Measurements from ENCODE around the gene SIM1. TPM values are rescaled to one million over a fixed set of nuclear protein-coding genes. Genes with fewer than 3 reads are reported as not detected.

SIM1 gene
- total RNA-seq, 1 donor from 2014 or later = not detected

GRCh38 chr6:100433726-100434435 is 30.8 kb downstream of the SIM1 start:
- no peak for TF ChIP-seq CTCF (IDR thresholded peaks at IDR 0.05)
- no peak for DNase-seq (ENCODE audit: low spot score in 2 of 2)
- H3K36me3 ChIP-seq = no peaks in the 10 kb centered on the region
- no peak overlapping the region for H3K4me3 ChIP-seq
- H3K27me3 ChIP-seq = no peaks in the 10 kb centered on the region
- intact Hi-C loops (cut with DNase I) = no loop called here
- no peaks in the 10 kb centered on the region for H3K4me1 ChIP-seq
- H3K9me3 ChIP-seq = no peaks in the 10 kb centered on the region
- no peak overlapping the region for H3K27ac ChIP-seq

- H3K27me3 ChIP-seq = no peaks in the 10 kb centered on the region
- intact Hi-C loops (cut with DNase I) = no loop called here
- H3K27ac ChIP-seq = no peak overlapping the region
- H3K4me1 ChIP-seq = no peaks in the 10 kb centered on the region
- H3K9me3 ChIP-seq = no peaks in the 10 kb centered on the region
- H3K36me3 ChIP-seq = no peaks in the 10 kb centered on the region
- no peak for DNase-seq (ENCODE audit: low spot score in 2 of 2)
- no peak overlapping the region for H3K4me3 ChIP-seq
- no peak for TF ChIP-seq CTCF (IDR thresholded peaks at IDR 0.05)
These were observed 32.6 kb downstream of the SIM1 start for GRCh38 chr6:100432136-100432535.

GRCh38 chr6:100430962-100431361 is 33.8 kb downstream of the SIM1 start:
- H3K4me1 ChIP-seq = no peaks in the 10 kb centered on the region
- H3K4me3 ChIP-seq = no peak overlapping the region
- no peak for TF ChIP-seq CTCF (IDR thresholded peaks at IDR 0.05)
- intact Hi-C loops (cut with DNase I) = no loop called here
- DNase-seq (ENCODE audit: low spot score in 2 of 2) = no peak
- no peak overlapping the region for H3K27ac ChIP-seq
- no peaks in the 10 kb centered on the region for H3K27me3 ChIP-seq
- no peaks in the 10 kb centered on the region for H3K36me3 ChIP-seq
- H3K9me3 ChIP-seq = no peaks in the 10 kb centered on the region

GRCh38 chr6:100427452-100427851 is 37.3 kb downstream of the SIM1 start:
- Histone ChIP-seq H3K4me3 (no peak overlapping the region), H3K27me3 (no peaks in the 10 kb centered on the region), H3K4me1 (no peaks in the 10 kb centered on the region), H3K9me3 (no peaks in the 10 kb centered on the region), H3K36me3 (no peaks in the 10 kb centered on the region), H3K27ac (no peak overlapping the region)
- intact Hi-C loops (cut with DNase I) = no loop called here
- TF ChIP-seq CTCF (IDR thresholded peaks at IDR 0.05) = no peak
- DNase-seq (ENCODE audit: low spot score in 2 of 2) = no peak

- Histone ChIP-seq H3K4me1 (no peaks in the 10 kb centered on the region), H3K9me3 (no peaks in the 10 kb centered on the region), H3K27ac (no peak overlapping the region), H3K36me3 (no peaks in the 10 kb centered on the region), H3K4me3 (no peak overlapping the region), H3K27me3 (no peaks in the 10 kb centered on the region)
- TF ChIP-seq CTCF (IDR thresholded peaks at IDR 0.05) = no peak
- no peak for DNase-seq (ENCODE audit: low spot score in 2 of 2)
- intact Hi-C loops (cut with DNase I) = no loop called here
These were observed 37.9 kb downstream of the SIM1 start for GRCh38 chr6:100426744-100427338.
